Stimulated activated CD8-positive, alpha-beta memory T cell treated with anti-CD3 and anti-CD28 coated beads, Interleukin-12 subunit alpha, Interleukin-12 subunit beta, amount 100 ng/mL, for 1 hour (primary cell): ENCODE results near the gene SLC6A4.
"Not testable (repeated sequence)": the region's sequence is repeated elsewhere in the genome, so short reads cannot be mapped to it uniquely, and the experiment has no call there.

Experiments
- DNase-seq: peaks from one replicate; pipeline ENCODE4 v3.0.0-alpha.2; 2020; ENCODE audit warnings: low read depth

The SLC6A4 gene

DNA sequence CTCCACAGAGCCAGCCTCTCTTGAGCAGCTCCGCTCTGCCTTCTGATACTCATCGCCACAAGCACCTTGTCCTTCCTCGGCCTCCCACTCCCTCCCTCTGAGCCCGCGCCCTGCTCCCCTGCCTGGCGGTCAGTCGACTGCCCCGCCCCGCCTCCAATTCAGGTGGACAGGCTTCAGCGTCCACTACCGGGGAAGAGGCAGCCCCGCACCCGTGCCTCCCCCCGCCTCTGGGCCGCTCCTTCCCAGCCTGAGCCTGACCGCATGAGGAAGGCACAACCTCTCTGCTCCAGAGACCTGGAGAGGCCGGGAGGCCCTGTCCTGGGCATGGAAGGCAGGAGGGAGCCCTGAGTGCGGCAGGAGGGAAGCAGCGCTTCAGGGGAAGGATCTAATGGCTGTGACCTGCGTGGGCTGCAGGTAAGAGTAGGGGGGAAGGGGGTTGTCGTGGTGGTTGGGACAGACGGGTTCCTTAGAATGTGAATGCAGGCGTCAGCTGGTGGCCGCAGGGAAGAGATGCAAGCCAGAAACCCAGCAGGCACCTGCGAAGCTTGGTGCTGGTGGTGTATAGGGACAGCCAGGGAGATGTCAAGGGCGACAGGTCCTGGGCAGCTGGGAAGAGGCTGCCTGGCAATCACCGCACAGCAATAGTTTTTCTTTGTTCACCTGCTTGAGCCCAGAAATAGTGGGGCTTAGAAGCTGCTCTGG lies 3.0 kb upstream of the SLC6A4 start:
- no peak for DNase-seq

DNA sequence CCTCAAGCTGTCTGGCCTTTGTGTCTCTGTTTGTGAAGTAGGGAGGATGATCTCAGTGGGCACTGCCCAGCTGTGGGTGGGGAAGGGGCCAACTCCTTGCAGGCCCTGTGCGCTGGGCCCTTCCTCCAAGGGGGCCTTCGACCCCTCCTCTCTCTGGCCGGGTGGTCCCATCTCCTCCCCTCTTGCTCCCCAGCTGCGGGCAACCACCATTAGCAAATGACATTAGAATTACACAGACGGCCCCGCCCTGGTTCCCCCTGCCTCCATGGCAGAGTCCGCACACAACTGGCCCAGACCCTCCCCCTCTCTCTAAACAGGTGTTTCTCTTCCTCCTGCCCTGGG lies 2.5 kb upstream of the SLC6A4 start:
- no peak for DNase-seq

DNA sequence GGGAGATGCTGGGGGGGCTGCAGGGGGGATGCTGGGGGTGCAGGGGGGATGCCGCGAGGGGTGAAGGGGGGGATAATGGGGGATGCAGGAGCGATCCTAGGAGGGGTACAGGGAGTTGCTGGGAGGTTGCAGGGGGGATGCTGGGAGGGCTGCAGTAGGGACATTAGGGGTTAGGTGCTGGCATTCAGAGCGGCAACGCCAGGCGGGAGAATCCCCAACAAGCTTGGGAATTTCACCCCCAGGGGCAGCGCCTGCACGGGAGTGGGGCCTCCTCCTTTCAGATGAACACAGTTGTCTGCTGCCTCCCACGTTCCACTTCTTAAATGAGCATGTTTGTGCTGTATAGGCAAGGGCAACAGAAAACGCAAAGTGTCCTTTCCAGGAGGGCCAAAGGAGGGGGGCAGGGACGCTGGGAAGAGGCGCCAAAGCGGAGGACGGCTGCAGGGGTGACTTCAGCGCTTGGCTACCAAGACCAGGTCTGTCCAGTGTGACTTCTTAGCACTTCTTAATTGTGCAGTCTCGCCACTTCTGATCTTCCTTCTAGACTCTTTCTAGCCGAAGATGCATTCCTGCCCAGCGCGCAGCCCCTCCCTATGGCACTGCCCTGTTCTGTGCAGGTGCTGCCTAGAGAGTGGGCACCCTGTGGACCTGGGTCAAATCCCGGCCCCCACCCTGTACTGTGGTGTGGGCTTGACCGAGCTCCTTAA lies 2.0 kb upstream of the SLC6A4 start:
- no peak for DNase-seq

DNA sequence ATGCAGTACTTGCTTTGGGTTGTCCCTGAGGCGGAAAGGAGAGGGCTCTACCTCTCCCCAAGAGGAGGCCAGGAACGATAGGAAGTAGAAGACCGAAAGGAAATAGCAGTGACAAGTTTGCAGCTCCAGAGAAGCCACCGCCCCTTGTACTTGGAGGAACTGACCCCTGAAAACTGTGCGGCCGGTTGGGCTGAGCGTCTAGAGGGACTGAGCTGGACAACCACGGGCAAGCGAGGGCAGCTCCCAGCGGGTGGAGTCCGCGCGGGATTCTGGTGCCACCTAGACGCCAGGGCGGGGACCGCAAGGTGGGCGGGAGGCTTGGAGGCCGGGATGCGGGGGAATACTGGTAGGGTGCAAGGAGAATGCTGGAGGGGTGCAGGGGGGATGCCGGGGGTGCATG lies 1.3 kb upstream of the SLC6A4 start:
- DNase-seq: no peak

DNA sequence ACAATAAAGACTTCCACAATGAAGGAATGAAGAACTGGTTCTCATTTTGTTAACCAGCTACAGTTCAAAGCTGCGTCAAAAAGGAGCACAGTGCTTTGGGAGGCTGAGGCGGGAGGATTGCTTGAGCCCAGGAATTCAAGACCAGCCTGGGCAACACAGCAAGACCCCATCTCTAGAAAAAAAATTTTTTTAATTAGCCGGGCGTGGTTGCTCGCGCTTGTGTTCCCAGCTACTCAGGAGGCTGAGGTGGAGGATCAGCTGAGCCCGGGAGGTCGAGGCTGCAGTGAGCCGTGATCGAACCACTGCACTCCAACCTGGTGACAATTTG lies 764 bp upstream of the SLC6A4 start:
- DNase-seq: no peak

DNA sequence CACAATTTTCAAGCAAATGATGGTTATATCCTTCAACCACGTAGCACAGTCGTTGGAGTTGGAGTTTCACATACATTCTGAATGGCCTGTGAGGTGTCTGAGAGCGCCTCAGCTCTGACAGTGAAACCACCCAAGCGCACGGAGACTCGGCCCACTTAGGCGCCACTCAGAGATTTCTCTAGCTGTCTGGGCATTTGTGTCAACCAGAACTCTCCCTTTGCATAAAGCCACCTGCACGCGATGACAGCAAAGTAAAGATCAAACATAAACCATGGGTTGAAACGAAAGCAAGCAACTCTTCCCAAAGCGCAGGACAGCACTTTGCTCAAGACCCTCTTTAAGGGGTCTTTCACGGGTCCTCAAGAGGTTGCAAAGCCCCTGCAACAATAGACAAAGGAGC lies 533 bp downstream of the SLC6A4 start:
- no peak for DNase-seq

DNA sequence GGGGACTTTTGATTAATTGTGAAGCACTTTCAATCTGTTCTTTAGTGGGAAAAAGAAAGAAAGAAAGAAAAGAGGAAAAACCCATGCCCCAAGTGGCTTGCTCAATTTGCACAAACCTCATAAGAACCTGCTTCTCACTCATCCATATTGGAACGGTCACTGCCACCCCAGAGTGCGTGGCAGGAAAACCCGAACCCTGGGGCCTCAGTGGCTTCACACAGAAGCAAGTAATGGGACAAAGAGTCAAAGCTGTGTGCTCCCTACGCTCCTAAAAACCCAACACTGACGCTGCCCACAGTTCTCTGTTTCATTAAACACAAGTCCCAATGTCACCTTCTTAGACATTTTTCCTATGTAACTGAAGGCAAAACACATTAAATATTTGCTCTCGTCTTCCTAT lies 1.2 kb downstream of the SLC6A4 start:
- no peak for DNase-seq

DNA sequence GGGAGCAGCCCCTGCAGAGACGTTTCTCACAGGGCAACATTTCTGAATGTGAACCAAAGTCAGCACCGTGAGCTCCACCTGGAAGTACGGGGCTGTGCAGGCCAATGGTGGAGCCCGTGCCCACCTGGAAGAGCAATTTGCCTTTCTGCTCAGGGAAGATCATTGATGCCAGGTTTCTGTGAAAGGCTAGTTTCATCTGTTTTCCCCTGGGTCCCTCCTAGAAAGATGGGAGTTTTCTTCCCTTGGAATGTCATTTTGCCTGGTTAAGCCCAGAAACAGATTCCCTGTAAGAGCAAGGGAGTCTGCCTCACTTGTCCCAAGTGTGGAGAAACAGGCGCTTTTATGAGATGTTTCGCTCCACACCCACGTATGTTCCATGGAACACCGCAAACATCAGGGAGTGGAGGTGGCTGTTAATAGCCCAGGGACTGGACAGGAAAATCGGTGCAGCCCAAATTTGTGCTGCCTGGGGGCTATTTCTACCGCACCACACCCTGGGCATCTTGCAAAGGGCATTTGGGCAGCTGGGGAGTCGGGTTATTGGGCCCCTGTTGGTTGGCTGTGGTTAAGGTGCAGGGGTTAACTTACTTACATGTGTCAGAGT lies 2.6 kb downstream of the SLC6A4 start:
- DNase-seq: no peak

DNA sequence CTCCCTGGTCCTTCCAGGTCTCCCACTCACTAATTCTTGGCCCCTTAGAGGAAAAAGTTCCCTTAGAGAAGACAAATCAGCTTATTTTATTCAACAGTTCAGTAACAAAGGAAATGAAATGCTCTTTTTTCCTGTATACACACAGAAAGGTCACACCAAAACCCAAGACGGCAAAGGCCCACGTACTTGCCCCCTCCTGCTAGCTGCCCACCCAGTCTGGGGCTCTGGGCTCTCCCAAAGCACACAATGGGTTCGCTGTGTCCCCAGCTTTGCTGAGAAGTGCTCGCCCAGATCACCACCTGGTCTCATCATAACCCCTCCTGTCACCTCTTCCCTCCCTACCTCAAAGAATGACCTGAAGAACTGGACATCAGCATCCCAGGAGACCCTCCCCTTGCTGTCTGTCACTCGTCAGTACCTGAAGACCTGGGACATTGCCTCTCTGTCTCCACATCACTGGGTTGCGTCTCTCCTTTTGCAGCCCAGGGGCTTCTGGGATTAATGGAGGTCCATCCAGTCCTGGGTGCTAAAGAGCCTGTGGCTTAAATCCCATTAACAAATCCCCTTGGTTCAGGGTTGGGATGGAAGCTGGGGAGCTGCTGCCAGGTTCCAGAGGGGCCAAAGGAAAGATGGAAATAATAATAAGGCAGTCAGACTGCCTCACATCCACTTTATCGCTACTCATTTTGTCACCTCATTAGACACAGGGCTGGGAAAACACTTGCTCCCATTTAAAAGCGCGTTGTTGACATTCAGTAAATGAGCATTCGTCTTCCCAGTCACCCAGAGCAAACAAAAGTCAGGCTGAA lies 3.3 kb downstream of the SLC6A4 start:
- no peak for DNase-seq

DNA sequence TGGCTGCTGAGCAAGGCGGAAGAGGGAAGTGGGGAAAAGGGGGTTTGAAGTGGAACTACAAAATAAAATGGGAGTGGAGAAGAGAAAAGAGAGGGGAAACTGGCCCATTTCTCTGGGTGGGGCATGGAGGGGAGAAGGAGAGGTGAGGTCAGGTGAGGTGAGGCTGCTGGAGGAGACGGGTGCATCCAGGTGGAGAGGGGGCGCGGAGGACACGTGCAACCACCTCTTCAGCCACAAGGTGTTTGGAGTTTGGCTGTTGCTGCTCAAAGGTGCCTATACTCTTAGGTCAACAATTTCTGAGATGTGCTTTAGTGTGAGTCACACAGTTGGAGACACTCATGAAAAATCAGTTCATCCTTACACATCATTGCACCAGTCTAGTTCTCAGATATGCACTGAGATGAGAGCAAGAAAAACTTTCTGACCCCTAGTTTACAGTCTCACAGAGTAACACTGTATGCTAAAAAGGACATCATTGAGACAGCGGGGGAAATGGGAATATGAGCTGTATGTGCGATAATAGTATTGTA lies 4.8 kb downstream of the SLC6A4 start:
- DNase-seq: no peak

DNA sequence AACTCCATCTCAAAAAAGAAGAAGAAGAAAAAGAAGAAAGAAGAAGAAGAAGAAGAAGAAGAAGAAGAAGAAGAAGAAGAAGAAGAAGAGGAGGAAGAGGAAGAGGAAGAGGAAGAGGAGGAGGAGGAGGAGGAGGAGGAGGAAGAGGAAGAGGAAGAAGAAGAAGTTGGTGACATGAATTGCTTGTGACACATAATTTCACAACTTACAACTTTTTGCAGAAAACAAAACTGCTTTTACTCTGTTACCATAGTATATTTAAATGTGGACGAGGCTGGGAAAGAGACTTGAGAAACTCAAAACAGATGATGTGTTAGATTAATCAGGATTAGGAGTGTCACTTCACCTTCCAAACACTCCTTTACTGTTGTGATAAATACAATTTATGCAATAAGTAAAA lies 5.5 kb downstream of the SLC6A4 start:
- not testable (repeated sequence) for DNase-seq

DNA sequence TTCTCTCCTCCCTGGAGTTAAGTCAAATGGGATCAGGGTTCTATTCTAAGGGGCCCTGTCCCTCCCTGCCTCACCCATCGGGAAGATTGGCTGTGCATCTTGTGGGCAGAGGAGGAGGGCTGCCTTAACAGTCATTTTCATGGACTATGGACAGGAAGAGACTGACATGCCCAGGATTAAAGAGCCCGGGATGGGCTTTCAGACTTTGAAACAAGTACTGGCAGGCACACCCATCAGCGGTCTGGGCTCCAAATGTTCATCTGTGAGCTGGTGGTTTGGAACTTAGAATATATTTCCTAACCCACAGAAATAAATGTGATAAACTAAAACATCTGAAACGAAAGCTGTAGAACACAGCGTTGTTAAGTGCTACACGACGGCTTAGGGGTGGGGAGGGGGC lies 6.5 kb downstream of the SLC6A4 start:
- DNase-seq: no peak

DNA sequence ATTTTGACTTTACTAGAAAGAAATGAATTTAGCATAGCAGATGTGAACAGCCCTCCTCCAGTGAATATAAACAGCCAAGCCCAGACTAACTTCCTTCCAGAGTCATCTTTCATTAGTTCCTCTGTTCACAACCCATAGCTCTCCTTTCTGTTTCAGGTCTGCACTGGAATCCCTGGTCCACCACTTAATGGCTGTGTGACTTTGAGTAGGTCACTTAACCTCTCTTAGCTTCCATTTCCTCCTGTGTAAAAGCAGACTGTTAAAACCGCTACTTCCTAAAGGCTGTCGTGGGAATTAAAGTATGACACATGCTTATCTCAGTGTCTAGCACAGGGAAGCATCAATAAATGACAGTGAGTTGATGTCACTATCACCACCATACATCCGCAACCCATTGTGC lies 7.5 kb downstream of the SLC6A4 start:
- DNase-seq: no peak

DNA sequence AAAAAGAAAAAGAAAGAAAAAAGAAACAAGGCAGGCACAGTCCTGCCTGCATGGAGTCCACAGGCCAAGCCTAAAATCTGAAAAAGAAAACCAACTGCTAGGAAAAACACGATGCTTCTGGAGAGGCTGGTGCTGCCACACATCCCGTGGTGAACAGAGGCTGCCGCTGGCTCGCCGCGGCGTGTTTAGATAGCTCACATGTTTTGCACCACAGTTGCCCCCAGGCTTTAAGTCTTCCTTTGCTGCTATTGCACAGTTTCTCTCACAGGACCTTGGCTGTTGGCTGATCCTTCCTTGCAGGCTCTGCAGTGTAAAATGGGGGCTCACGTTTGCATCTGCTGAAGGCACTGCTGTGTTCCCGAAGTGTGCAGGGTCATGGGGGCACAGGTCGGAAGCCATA lies 8.6 kb downstream of the SLC6A4 start:
- DNase-seq: no peak

DNA sequence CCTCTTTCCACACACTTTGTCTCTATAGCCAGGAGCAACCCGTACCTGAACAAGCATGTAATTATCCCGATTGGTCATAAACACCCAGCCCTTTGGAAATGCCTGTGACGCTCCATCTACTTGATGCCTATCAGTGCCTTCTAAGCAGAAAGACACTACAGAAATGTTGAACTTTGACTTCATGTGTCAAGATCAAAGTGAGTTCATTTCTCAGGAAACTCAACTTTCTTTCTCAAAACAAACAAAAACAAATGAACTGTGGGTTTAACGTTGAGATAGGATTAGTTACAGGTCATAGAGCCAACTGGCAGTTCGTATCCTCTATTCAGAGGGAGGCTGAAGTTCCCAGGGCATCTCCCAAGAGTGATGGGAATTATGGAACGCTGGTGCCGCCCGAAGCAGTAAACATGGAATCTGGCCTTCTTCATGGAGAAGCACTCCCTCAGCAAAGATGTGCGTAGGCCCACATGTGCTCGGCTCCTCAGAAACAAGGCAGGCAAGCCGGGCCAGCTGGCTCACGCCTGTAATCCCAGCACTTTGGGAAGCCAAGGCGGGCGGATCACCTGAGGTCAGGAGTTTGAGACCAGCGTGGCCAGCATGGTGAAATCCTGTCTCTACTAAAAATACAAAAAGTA lies 9.5 kb downstream of the SLC6A4 start:
- no peak for DNase-seq

DNA sequence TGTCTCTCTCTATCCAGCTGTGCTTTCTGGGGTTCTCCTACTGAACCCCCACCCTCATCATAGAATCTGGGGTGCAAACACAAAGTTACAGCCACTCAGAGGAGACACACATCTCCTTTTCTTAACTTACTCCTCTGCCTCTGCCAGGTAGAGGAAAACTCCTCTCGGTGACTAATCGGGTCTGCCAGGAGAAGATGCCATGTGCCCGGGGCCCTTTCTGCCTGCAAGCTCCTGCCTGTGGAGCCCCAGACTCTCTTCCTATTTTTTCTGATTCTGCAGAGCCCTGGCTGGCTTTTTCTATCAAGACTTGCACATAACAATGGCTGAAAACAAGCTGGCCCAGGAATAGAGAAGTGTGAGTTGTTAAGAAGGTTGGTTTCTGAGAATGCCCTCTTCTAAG lies 10.4 kb downstream of the SLC6A4 start:
- no peak for DNase-seq

DNA sequence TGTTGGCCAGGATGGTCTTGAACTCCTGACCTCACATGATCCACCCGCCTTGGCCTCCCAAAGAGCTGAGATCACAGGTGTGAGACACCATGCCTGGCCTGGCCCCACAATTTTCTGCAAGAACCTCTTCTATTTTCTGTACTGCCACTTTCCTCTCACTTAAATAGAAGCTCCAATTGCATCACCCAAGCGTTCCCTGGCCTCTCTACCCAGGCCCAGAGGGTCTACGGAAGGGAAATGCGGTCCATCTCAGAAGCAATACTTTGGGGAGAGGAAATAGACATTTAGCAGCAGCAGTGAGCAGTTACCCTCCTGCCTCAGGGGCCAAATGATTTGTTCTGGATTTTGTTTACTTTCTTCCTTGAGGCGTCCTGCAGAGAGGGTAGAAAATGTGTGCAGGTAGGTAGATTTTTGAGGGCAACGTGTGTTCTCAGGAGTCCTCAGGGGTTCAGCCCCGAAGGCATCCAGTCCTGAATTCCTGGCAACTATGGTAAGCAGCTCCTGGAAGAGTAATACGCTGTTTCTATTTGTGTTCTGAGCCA lies 11.0 kb downstream of the SLC6A4 start:
- no peak for DNase-seq

DNA sequence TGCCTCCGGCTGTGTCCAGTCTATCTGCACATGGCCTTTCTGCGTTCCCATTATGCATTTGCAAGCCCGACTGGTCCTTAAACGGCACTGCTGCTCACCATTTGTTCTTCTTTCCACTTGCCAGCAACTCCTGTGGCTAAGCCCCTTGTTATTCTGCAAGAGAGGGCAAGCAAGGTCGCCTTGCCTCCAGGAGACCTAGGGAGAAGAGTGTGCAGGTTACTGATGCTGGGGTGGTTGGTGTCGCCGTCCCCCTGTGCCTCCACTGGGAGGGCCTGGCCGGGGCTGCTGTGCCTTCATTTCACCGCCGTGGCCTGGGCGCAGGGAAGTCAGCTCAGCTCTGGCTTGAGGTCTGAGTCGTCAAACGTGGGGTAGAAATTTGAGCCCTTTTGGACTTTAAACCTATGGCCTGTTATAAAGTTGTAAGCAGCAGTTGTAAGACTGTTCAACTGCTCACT lies 12.7 kb downstream of the SLC6A4 start:
- DNase-seq: no peak

DNA sequence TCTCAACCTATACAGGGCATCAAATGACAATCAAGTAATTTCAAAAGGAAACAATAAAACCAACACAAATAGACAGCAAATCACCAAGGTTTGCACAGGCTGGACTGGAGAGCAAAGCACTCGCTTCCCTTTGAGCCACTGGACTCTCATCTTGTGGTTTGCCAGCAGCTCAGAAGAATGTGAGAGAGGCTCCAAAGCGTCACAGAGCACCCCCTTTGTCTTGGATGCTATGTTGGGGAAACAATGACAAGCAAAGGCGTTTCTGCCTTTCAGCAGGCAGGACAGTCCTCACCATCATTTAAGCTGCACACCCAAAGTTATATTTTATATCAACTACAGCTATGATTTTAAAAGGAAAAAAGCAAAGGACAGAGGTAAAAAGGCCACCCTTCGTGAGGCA lies 13.2 kb downstream of the SLC6A4 start:
- no peak for DNase-seq

DNA sequence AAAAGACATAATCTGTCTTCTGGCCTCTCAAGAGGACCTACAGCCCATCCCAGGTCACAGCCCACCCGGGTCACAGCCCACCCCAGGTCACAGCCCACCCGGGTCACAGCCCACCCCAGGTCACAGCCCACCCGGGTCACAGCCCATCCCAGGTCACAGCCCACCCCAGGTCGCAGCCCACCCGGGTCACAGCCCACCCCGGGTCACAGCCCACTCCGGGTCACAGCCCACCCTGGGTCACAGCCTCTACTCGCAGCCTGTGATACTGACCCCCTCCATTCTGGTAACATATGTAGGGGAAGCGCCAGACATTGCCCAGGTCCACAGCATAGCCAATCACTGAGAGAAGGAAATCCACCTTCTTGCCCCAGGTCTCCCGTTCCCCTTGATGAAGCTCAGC lies 14.2 kb downstream of the SLC6A4 start:
- DNase-seq: no peak

DNA sequence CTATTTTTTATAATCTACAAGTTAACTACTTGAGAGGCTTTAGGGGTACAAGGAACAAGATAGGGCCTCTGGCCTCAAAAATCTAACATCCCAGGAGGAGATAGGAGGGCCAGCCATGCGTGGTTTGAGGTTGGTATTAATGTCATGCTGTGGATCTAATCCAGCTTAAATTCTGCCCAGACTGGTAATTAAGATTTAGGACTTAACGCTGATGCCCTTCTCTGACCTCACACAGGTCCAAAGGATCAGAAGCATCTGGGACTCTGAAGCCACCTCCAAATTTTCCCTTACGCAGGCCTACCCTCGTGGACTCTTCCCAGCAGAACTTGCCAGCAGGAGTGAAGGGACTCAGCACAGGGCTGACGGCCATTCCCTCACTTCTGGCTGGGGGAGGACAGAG lies 15.1 kb downstream of the SLC6A4 start:
- no peak for DNase-seq

DNA sequence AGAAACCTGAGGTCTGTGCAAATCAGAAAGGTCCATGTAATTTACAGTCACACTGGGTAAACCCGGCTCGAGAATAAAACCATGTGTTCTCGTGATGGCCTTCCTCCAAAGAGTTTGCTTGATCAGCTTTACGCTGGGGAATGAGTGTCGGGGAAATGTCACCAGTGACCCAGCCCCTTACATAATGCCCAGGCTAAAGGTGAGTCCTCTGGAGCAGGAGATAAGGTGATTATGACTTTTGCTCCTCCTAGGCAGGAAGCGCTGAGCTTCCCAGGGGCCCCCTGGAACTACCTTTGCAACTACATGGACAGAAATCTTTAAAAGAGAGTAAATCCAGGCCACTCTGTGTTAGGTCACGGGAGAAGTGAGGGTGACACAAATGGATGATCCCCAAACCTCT lies 15.7 kb downstream of the SLC6A4 start:
- no peak for DNase-seq
